Activated CD8-positive, alpha-beta T cell treated with anti-CD3 and anti-CD28 coated beads for 36 hours (primary cell): Measurements from ENCODE around the gene ADCK2. TPM values are rescaled to one million over a fixed set of nuclear protein-coding genes. Genes with fewer than 3 reads are reported as not detected.
A peak's percentile ranks its signal among the peaks of the same experiment; 100 is the strongest.
"Not testable (repeated sequence)": the region's sequence is repeated elsewhere in the genome, so short reads cannot be mapped to it uniquely, and the experiment has no call there.

Source experiments
- ATAC-seq: fragments of 200-7000 bp; cut with Tn5 transposase; one replicate; pipeline ENCODE4 v1.10.0; 2021; ENCODE audit warnings: mild to moderate bottlenecking, moderate library complexity
- CTCF ChIA-PET: fragments of 350-600 bp; sonication (Branson Sonifier 250); formaldehyde crosslinking; loops from one replicate; lab custom pipeline; 2021; ENCODE audit warnings: antibody characterized with exemption; lab: Charles Lee
- POLR2A ChIA-PET: fragments of 350-600 bp; sonication (Branson Sonifier 250); formaldehyde crosslinking; loops from one replicate; lab custom pipeline; 2021; ENCODE audit warnings: antibody characterized with exemption; lab: Charles Lee
- DNase-seq: peaks from one replicate; pipeline ENCODE4 v3.0.0-alpha.2; 2020
- H3K27ac Mint-ChIP-seq: one replicate; pipeline ENCODE4 v1.8.0; 2021; ENCODE audit warnings: mild to moderate bottlenecking, mixed read lengths
- H3K27me3 Mint-ChIP-seq: one replicate; pipeline ENCODE4 v1.8.0; 2021; ENCODE audit warnings: mixed read lengths
- H3K36me3 Mint-ChIP-seq: one replicate; pipeline ENCODE4 v1.8.0; 2021; ENCODE audit warnings: low read depth, mixed read lengths
- H3K4me1 Mint-ChIP-seq: one replicate; pipeline ENCODE4 v1.8.0; 2021; ENCODE audit warnings: low read depth, mixed read lengths
- H3K4me3 Mint-ChIP-seq: one replicate; pipeline ENCODE4 v1.8.0; 2021; ENCODE audit warnings: mild to moderate bottlenecking, moderate library complexity, mixed read lengths
- H3K9me3 Mint-ChIP-seq: one replicate; pipeline ENCODE4 v1.8.0; 2021; ENCODE audit warnings: mixed read lengths
- intact Hi-C: fragments of 100-400 bp; cut with micrococcal nuclease; formaldehyde crosslinking; loops from one replicate; pipeline ENCODE4 v1.10.0; 2022
- total RNA-seq, 2 experiments: library from RNA; stranded (reverse); gene quantifications; one replicate each; pipeline ENCODE4 v1.2.3, GENCODE V29; 2021
- TF ChIP-seq, protein P1 (sequence below): fragments of 200-600 bp; IDR thresholded peaks from one replicate; pipeline ENCODE4 v1.8.0; 2022; ENCODE audit warnings: antibody characterized with exemption, mild to moderate bottlenecking

Gene ADCK2
- total RNA-seq, 2 experiments from 2014 or later, result 20.0 to 21.5 TPM

DNA sequence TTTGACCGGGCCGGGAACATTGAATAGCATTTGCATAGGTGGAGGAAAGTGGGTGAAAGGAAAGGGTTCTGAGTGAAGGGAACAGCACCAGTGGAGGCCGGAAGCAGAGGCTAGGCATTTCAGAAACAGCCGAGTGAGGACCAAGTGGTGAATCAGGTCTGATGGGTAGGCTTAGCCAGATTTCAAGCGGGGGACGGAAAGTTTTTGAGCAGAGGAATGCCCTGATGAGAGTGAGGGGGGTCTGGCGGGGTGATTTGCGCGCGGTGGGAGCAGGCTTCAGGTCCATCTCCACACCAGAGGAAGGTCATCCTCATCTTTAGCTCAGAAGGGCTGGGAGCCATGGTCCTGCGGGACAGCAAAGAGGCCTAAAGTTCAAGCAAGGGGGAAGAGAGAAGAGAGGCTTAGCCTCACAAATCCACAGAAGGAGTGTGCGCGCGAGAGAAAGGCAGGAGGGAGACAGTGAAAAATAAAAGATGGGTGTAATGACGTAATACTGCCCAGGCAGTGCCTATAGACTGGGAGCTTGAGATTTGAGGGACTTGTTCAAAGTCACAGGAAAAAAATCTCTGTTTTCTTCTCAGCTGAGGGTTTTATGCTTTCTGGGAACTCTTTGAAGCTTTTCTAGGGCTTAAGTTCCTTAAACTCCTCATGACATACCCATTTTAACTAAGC, 31.1 kb upstream of the ADCK2 start:
- H3K4me1 Mint-ChIP-seq, result peaks cover 15% of the 10 kb centered on the region
- TF ChIP-seq, protein P1, sequence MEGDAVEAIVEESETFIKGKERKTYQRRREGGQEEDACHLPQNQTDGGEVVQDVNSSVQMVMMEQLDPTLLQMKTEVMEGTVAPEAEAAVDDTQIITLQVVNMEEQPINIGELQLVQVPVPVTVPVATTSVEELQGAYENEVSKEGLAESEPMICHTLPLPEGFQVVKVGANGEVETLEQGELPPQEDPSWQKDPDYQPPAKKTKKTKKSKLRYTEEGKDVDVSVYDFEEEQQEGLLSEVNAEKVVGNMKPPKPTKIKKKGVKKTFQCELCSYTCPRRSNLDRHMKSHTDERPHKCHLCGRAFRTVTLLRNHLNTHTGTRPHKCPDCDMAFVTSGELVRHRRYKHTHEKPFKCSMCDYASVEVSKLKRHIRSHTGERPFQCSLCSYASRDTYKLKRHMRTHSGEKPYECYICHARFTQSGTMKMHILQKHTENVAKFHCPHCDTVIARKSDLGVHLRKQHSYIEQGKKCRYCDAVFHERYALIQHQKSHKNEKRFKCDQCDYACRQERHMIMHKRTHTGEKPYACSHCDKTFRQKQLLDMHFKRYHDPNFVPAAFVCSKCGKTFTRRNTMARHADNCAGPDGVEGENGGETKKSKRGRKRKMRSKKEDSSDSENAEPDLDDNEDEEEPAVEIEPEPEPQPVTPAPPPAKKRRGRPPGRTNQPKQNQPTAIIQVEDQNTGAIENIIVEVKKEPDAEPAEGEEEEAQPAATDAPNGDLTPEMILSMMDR, result no peak
- no peak for ATAC-seq
- H3K27me3 Mint-ChIP-seq, result peaks cover 47% of the 10 kb centered on the region
- peak overlapping the region; percentile 7 for H3K4me3 Mint-ChIP-seq
- intact Hi-C loops, result no loop called here
- H3K27ac Mint-ChIP-seq, result no peak overlapping the region
- POLR2A ChIA-PET, result no interaction called here
- H3K36me3 Mint-ChIP-seq, result no peaks in the 10 kb centered on the region
- no peak for DNase-seq
- CTCF ChIA-PET, result interaction anchor here (1.3 to 2.4 kb wide), 2 partner anchors 12 to 123 kb away, joined by 4 to 11 read pairs; no protein-coding TSS in a partner anchor
- no peaks in the 10 kb centered on the region for H3K9me3 Mint-ChIP-seq

DNA sequence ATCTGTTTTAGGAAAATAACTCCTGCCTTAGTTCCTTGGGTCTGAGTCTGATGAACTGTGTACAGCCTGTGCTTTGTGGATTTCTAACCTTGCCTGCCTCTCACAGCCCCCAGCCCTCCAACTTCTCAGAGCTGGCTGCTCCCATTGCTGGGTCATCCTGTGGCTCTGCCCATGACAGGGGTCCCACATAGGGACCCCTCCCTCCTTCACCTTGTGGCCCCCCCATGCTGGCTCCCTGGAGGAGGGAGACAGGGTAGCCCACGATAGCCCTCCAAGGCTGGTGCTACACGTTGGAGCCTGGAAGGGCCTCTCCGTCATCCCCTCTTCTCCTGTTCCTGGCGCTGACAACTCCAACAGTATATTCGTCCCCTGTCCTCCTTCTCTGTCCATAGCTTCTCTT, 29.3 kb upstream of the ADCK2 start:
- intact Hi-C loops, result no loop called here
- H3K4me3 Mint-ChIP-seq, result no peak overlapping the region
- H3K36me3 Mint-ChIP-seq, result no peaks in the 10 kb centered on the region
- peaks cover 19% of the 10 kb centered on the region for H3K4me1 Mint-ChIP-seq
- DNase-seq (no peak), ATAC-seq (no peak)
- no peak overlapping the region for H3K27ac Mint-ChIP-seq
- H3K27me3 Mint-ChIP-seq, result peaks cover 36% of the 10 kb centered on the region
- TF ChIP-seq, protein P1, result no peak
- H3K9me3 Mint-ChIP-seq, result no peaks in the 10 kb centered on the region
- ChIA-PET CTCF (interaction anchor here (2.4 kb wide), 1 partner anchor 10 kb away, joined by 11 read pairs; no protein-coding TSS in a partner anchor), POLR2A (interaction anchor here (1.6 kb wide), 1 partner anchor 10 kb away, joined by 3 read pairs; no protein-coding TSS in a partner anchor)

DNA sequence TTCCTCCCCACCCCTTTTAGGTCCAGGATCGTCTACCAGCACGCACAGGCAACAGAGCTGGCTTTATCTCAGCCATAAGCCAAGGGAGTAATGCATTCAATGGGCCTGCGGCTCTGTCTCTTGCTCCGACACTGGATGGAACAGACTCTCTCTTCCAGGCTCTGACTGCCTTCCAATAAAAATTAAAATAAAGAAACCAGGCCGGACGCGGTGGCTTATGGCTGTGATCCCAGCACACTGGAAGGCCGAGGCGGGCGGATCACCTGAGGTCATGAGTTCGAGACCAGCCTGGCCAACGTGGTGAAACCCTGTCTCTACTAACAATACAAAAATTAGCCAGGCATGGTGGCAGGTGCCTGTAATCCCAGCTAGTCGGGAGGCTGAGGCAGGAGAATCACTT, 28.0 kb upstream of the ADCK2 start:
- peaks cover 25% of the 10 kb centered on the region for H3K27me3 Mint-ChIP-seq
- H3K4me1 Mint-ChIP-seq, result peaks cover 13% of the 10 kb centered on the region
- ATAC-seq, H3K36me3 Mint-ChIP-seq, intact Hi-C loops, DNase-seq, CTCF ChIA-PET, H3K4me3 Mint-ChIP-seq, H3K27ac Mint-ChIP-seq, H3K9me3 Mint-ChIP-seq, POLR2A ChIA-PET: not testable (repeated sequence)

DNA sequence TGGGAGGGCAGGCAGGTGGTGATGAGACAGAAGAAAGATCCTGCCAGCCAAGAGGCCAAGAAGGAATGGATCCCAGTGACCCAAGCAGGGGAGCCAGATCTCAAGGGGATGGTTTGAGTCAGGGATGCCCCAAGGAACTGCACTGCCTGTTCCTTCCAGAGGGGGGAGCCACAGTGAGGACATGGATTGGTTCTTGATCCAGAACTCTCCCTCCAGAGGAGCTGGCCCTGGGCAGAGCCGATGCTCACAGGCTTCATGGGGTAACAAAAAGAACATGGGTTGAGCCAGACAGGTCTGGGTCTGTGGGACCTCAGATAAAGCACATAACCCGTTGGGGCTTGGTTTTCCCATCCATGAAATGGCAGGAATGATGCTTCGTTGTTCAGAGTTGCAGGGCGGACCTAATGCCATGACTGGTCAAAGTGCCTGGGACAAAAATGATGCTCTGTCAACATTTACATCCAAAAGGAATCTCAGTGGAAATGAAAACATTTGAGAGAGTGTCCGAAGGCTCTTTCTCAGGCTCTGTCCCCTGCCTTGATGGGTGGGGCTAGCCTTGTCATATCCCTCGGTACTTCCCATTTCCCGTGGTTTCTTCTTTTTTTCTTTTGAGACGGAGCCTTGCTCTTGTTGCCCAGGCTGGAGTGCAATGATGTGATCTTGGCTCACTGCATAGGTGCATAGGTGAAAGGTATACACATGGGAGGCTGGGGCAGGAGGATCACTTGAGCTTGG, 27.4 kb upstream of the ADCK2 start:
- H3K27ac Mint-ChIP-seq, result no peak overlapping the region
- H3K4me1 Mint-ChIP-seq, result peaks cover 10% of the 10 kb centered on the region
- CTCF ChIA-PET, result interaction anchor here (0.6 to 1.2 kb wide), 4 partner anchors 14 to 368 kb away, joined by 3 read pairs; no protein-coding TSS in a partner anchor
- TF ChIP-seq, protein P1, result peak; percentile 40
- no peaks in the 10 kb centered on the region for H3K36me3 Mint-ChIP-seq
- H3K4me3 Mint-ChIP-seq, result no peak overlapping the region
- POLR2A ChIA-PET, result no interaction called here
- ATAC-seq, result peak; percentile 47
- H3K27me3 Mint-ChIP-seq, result peaks cover 21% of the 10 kb centered on the region
- DNase-seq, result peak; percentile 39
- no peaks in the 10 kb centered on the region for H3K9me3 Mint-ChIP-seq
- intact Hi-C loops, result no loop called here

DNA sequence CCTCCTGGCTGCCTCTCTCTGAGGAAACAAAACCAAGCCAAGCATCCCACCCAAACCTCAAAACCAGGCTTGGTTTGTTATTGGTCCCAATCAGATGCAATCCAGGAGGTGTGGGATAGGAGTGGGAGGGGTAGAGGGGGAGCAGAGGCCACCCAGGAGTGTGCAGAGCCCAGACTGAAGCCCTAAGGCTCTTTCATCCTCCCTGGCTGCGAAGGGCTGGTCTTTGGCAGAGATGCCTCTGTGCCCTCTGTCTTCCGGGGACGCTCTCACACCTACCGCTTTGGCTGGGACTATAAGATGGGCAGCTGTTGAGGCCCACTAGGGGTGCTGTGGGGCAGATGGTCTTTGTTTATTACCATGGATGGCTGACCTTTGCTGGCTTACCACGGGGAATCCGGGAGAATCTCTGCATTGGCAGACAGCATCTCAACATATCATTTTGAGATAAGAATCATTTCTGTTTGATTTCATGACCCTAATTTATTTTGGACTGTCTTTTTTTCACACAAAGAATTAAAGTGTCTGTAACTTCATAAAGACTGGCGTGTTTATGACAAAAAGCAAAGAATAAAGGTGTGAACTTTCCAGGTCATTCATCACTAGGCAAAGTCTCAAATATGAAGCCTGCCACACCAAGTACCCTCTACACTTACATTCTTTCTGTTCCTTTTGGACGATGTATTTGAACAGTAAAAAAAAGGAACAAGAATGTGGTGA, 25.7 kb upstream of the ADCK2 start:
- H3K36me3 Mint-ChIP-seq, result no peaks in the 10 kb centered on the region
- intact Hi-C loops, result no loop called here
- no peaks in the 10 kb centered on the region for H3K9me3 Mint-ChIP-seq
- peak; percentile 90 for ATAC-seq
- peaks cover 13% of the 10 kb centered on the region for H3K27me3 Mint-ChIP-seq
- no peak overlapping the region for H3K27ac Mint-ChIP-seq
- no peak overlapping the region for H3K4me3 Mint-ChIP-seq
- peak; percentile 70 for DNase-seq
- ChIA-PET POLR2A (no interaction called here), CTCF (interaction anchor here (1.0 to 2.2 kb wide), 2 partner anchors 11 to 15 kb away, joined by 4 read pairs; no protein-coding TSS in a partner anchor)
- TF ChIP-seq, protein P1, result peak; percentile 65
- peaks cover 5% of the 10 kb centered on the region for H3K4me1 Mint-ChIP-seq
